Measurements from ENCODE around the gene ADGRL1. TPM values are rescaled to one million over a fixed set of nuclear protein-coding genes. Genes with fewer than 3 reads are reported as not detected.

ADGRL1 gene
- total RNA-seq, 1 donor from 2014 or later, result 2.1 TPM

GRCh38 chr19:14155371-14155770 is 50.6 kb downstream of the ADGRL1 start:
- no peak for DNase-seq (ENCODE audit: low read depth)
- no peak for FAIRE-seq
- H3K36me3 ChIP-seq (ENCODE audit: control insufficient read depth, insufficient read depth, low read length), result no peaks in the 10 kb centered on the region
- no peak for TF ChIP-seq CTCF (IDR thresholded peaks at IDR 0.05; ENCODE audit: insufficient read depth, low read length, severe bottlenecking)
- H3K4me3 ChIP-seq (ENCODE audit: low read depth, low read length), result no peak overlapping the region
- H3K27me3 ChIP-seq (ENCODE audit: control insufficient read depth, insufficient read depth, low read length), result no peaks in the 10 kb centered on the region

GRCh38 chr19:14152713-14153112 is 53.3 kb downstream of the ADGRL1 start:
- FAIRE-seq (no peak), DNase-seq (ENCODE audit: low read depth) (no peak)
- Histone ChIP-seq H3K36me3 (ENCODE audit: control insufficient read depth, insufficient read depth, low read length) (no peaks in the 10 kb centered on the region), H3K27me3 (ENCODE audit: control insufficient read depth, insufficient read depth, low read length) (no peaks in the 10 kb centered on the region), H3K4me3 (ENCODE audit: low read depth, low read length) (no peak overlapping the region)
- no peak for TF ChIP-seq CTCF (IDR thresholded peaks at IDR 0.05; ENCODE audit: insufficient read depth, low read length, severe bottlenecking)

GRCh38 chr19:14150770-14151661 is 55.0 kb downstream of the ADGRL1 start:
- no peak for TF ChIP-seq CTCF (IDR thresholded peaks at IDR 0.05; ENCODE audit: insufficient read depth, low read length, severe bottlenecking)
- Histone ChIP-seq H3K4me3 (ENCODE audit: low read depth, low read length) (no peak overlapping the region), H3K36me3 (ENCODE audit: control insufficient read depth, insufficient read depth, low read length) (no peaks in the 10 kb centered on the region), H3K27me3 (ENCODE audit: control insufficient read depth, insufficient read depth, low read length) (no peaks in the 10 kb centered on the region)
- DNase-seq (ENCODE audit: low read depth) (no peak), FAIRE-seq (no peak)

- H3K4me3 ChIP-seq (ENCODE audit: low read depth, low read length), result no peak overlapping the region
- no peak for FAIRE-seq
- no peaks in the 10 kb centered on the region for H3K36me3 ChIP-seq (ENCODE audit: control insufficient read depth, insufficient read depth, low read length)
- no peak for TF ChIP-seq CTCF (IDR thresholded peaks at IDR 0.05; ENCODE audit: insufficient read depth, low read length, severe bottlenecking)
- DNase-seq (ENCODE audit: low read depth), result no peak
- H3K27me3 ChIP-seq (ENCODE audit: control insufficient read depth, insufficient read depth, low read length), result no peaks in the 10 kb centered on the region
Observed at GRCh38 chr19:14150041-14150769, 55.8 kb downstream of the ADGRL1 start.

GRCh38 chr19:14149509-14149994 is 56.4 kb downstream of the ADGRL1 start:
- Histone ChIP-seq H3K27me3 (ENCODE audit: control insufficient read depth, insufficient read depth, low read length) (no peaks in the 10 kb centered on the region), H3K36me3 (ENCODE audit: control insufficient read depth, insufficient read depth, low read length) (no peaks in the 10 kb centered on the region), H3K4me3 (ENCODE audit: low read depth, low read length) (no peak overlapping the region)
- no peak for FAIRE-seq
- DNase-seq (ENCODE audit: low read depth), result peak; percentile 3
- no peak for TF ChIP-seq CTCF (IDR thresholded peaks at IDR 0.05; ENCODE audit: insufficient read depth, low read length, severe bottlenecking)

Data from bronchial epithelial cell (primary cell).